Ovary (tissue), 3 donors: ENCODE data around the gene GTF3C1.

ENCODE experiments used
- CTCF ChIP-seq, 3 donors: fragments of 450-650 bp in 2 of 3; fragments of 200-600 bp in 1 of 3; IDR thresholded peaks; one replicate each; pipeline versions ENCODE4 v1.5.1 to v1.8.0; 2016 to 2022; ENCODE audit warnings: antibody characterized with exemption in 3 of 3, mild to moderate bottlenecking in 1 of 3
- POLR2A ChIP-seq: fragments of 450-650 bp; IDR thresholded peaks from one replicate; pipeline ENCODE4 v1.6.1; 2017; ENCODE audit warnings: antibody characterized with exemption, mild to moderate bottlenecking, moderate library complexity
- donor health status: DM: no; HTN: no; CAD: no.

- TF ChIP-seq CTCF (IDR thresholded peaks at IDR 0.05) (no peak), POLR2A (no peak)
Observed at GRCh38 chr16:27414788-27415431, 134.8 kb downstream of the GTF3C1 start.
